ENCODE measurements around the gene IFITM2. TPM values are rescaled to one million over a fixed set of nuclear protein-coding genes. Genes with fewer than 3 reads are reported as not detected.
"Not testable (repeated sequence)": the region's sequence is repeated elsewhere in the genome, so short reads cannot be mapped to it uniquely, and the experiment has no call there.

IFITM2 gene
- total and polyA plus RNA-seq, 2 experiments from 2014 or later: 104 to 1,025 TPM

GRCh38 chr11:330694-331357 is 23.2 kb downstream of the IFITM2 start:
- Histone ChIP-seq H2AFZ (no peak overlapping the region), H3K4me1 (ENCODE audit: insufficient read depth) (peaks cover 6% of the 10 kb centered on the region), H3K9me3 (ENCODE audit: low read depth) (no peaks in the 10 kb centered on the region), H3F3A (ENCODE audit: insufficient read depth) (no peaks in the 10 kb centered on the region), H3K9ac (no peak overlapping the region), H4K20me1 (ENCODE audit: insufficient read depth) (no peaks in the 10 kb centered on the region), H3K4me3 (no peak overlapping the region), H3K4me2 (ENCODE audit: unreplicated experiment) (no peak overlapping the region), H3K27ac (no peak overlapping the region), H3K79me2 (ENCODE audit: insufficient read depth) (no peaks in the 10 kb centered on the region), H3K36me3 (ENCODE audit: low read depth) (no peaks in the 10 kb centered on the region), H3K9me2 (ENCODE audit: insufficient read depth) (no peaks in the 10 kb centered on the region), H3K27me3 (replicated peaks; ENCODE audit: insufficient read depth) (no peaks in the 10 kb centered on the region)
- TF ChIP-seq EZH2phosphoT487 (IDR thresholded peaks at IDR 0.05; ENCODE audit: insufficient read depth, low read depth): no peak
- no peak for TF ChIP-seq EZH2 (IDR thresholded peaks at IDR 0.05; ENCODE audit: insufficient read depth, poor library complexity, severe bottlenecking)
- in situ Hi-C loops (cut with MboI): no loop called here
- 74 to 76% methylated on average over 34 of the region's 34 CpGs for WGBS, 2 experiments (ENCODE audit: low coverage in 1 of 2, low lambda C conversion rate in 2 of 2, missing lambda C conversion rate in 2 of 2)
- no peak for DNase-seq

- Histone ChIP-seq H3K79me2 (ENCODE audit: insufficient read depth) (no peaks in the 10 kb centered on the region), H3K4me2 (ENCODE audit: unreplicated experiment) (no peak overlapping the region), H3K4me3 (no peak overlapping the region), H3K9me2 (ENCODE audit: insufficient read depth) (no peaks in the 10 kb centered on the region), H3K4me1 (ENCODE audit: insufficient read depth) (peaks cover 8% of the 10 kb centered on the region), H3K27ac (no peak overlapping the region), H3F3A (ENCODE audit: insufficient read depth) (no peaks in the 10 kb centered on the region), H3K9me3 (ENCODE audit: low read depth) (no peaks in the 10 kb centered on the region), H3K27me3 (replicated peaks; ENCODE audit: insufficient read depth) (no peaks in the 10 kb centered on the region), H4K20me1 (ENCODE audit: insufficient read depth) (no peaks in the 10 kb centered on the region), H3K9ac (no peak overlapping the region), H3K36me3 (ENCODE audit: low read depth) (no peaks in the 10 kb centered on the region), H2AFZ (no peak overlapping the region)
- no peak for DNase-seq
- 81 to 84% methylated on average over 19 of the region's 19 CpGs for WGBS, 2 experiments (ENCODE audit: low coverage in 1 of 2, low lambda C conversion rate in 2 of 2, missing lambda C conversion rate in 2 of 2)
- in situ Hi-C loops (cut with MboI): no loop called here
- TF ChIP-seq EZH2phosphoT487 (IDR thresholded peaks at IDR 0.05; ENCODE audit: insufficient read depth, low read depth) (no peak), EZH2 (IDR thresholded peaks at IDR 0.05; ENCODE audit: insufficient read depth, poor library complexity, severe bottlenecking) (no peak)
Observed at GRCh38 chr11:331358-332060, 23.9 kb downstream of the IFITM2 start.

GRCh38 chr11:332651-333480 is 25.2 kb downstream of the IFITM2 start:
- Histone ChIP-seq H3K36me3 (ENCODE audit: low read depth) (no peaks in the 10 kb centered on the region), H3K9me3 (ENCODE audit: low read depth) (no peaks in the 10 kb centered on the region), H3K9ac (no peak overlapping the region), H3K4me3 (no peak overlapping the region), H3F3A (ENCODE audit: insufficient read depth) (no peaks in the 10 kb centered on the region), H3K79me2 (ENCODE audit: insufficient read depth) (no peaks in the 10 kb centered on the region), H2AFZ (no peak overlapping the region), H3K27me3 (replicated peaks; ENCODE audit: insufficient read depth) (no peaks in the 10 kb centered on the region), H3K4me1 (ENCODE audit: insufficient read depth) (peaks cover 8% of the 10 kb centered on the region), H4K20me1 (ENCODE audit: insufficient read depth) (no peaks in the 10 kb centered on the region), H3K9me2 (ENCODE audit: insufficient read depth) (no peaks in the 10 kb centered on the region), H3K27ac (no peak overlapping the region), H3K4me2 (ENCODE audit: unreplicated experiment) (no peak overlapping the region)
- no peak for DNase-seq
- 90 to 91% methylated on average over 23 of the region's 23 CpGs for WGBS, 2 experiments (ENCODE audit: low coverage in 1 of 2, low lambda C conversion rate in 2 of 2, missing lambda C conversion rate in 2 of 2)
- no peak for TF ChIP-seq EZH2 (IDR thresholded peaks at IDR 0.05; ENCODE audit: insufficient read depth, poor library complexity, severe bottlenecking)
- TF ChIP-seq EZH2phosphoT487 (IDR thresholded peaks at IDR 0.05; ENCODE audit: insufficient read depth, low read depth): no peak
- in situ Hi-C loops (cut with MboI): no loop called here

- H3K79me2 ChIP-seq (ENCODE audit: insufficient read depth); H3K4me2 ChIP-seq (ENCODE audit: unreplicated experiment); DNase-seq; H3K9me3 ChIP-seq (ENCODE audit: low read depth); H3K36me3 ChIP-seq (ENCODE audit: low read depth); H3K4me1 ChIP-seq (ENCODE audit: insufficient read depth); H3K9ac ChIP-seq; H4K20me1 ChIP-seq (ENCODE audit: insufficient read depth); H3K27me3 ChIP-seq (replicated peaks; ENCODE audit: insufficient read depth); in situ Hi-C loops (cut with MboI); H3K27ac ChIP-seq; H3K4me3 ChIP-seq; H3K9me2 ChIP-seq (ENCODE audit: insufficient read depth); H3F3A ChIP-seq (ENCODE audit: insufficient read depth): not testable (repeated sequence)
- H2AFZ ChIP-seq: peak overlapping the region; percentile 66
- 78 to 82% methylated on average over 14 to 17 of the region's 17 CpGs for WGBS, 2 experiments (ENCODE audit: low coverage in 1 of 2, low lambda C conversion rate in 2 of 2, missing lambda C conversion rate in 2 of 2)
Observed at GRCh38 chr11:333616-334263, 26.1 kb downstream of the IFITM2 start.

Measured in GM23248 (cell line).